Activated CD8-positive, alpha-beta memory T cell treated with anti-CD3 and anti-CD28 coated beads for 36 hours (primary cell): Measurements from ENCODE around the gene CBY1. TPM values are rescaled to one million over a fixed set of nuclear protein-coding genes. Genes with fewer than 3 reads are reported as not detected.

Experiments used
- CTCF ChIA-PET: fragments of 350-600 bp; sonication (Branson Sonifier 250); formaldehyde crosslinking; loops from one replicate; lab custom pipeline; 2021; ENCODE audit warnings: antibody characterized with exemption; lab: Charles Lee
- POLR2A ChIA-PET: fragments of 350-600 bp; sonication (Branson Sonifier 250); formaldehyde crosslinking; loops from one replicate; lab custom pipeline; 2021; ENCODE audit warnings: antibody characterized with exemption; lab: Charles Lee
- total RNA-seq, 2 experiments: library from RNA; stranded (reverse); gene quantifications; one replicate each; pipeline ENCODE4 v1.2.3, GENCODE V29; 2021

CBY1 gene
- total RNA-seq, 2 experiments from 2014 or later, result 13.6 to 16.3 TPM

GRCh38 chr22:38696606-38697424 is 40.4 kb downstream of the CBY1 start:
- POLR2A ChIA-PET, result interaction anchor here (1.4 kb wide), 1 partner anchor 15 kb away, joined by 7 read pairs; the partner anchor contains the start of gene TOMM22

DNA sequence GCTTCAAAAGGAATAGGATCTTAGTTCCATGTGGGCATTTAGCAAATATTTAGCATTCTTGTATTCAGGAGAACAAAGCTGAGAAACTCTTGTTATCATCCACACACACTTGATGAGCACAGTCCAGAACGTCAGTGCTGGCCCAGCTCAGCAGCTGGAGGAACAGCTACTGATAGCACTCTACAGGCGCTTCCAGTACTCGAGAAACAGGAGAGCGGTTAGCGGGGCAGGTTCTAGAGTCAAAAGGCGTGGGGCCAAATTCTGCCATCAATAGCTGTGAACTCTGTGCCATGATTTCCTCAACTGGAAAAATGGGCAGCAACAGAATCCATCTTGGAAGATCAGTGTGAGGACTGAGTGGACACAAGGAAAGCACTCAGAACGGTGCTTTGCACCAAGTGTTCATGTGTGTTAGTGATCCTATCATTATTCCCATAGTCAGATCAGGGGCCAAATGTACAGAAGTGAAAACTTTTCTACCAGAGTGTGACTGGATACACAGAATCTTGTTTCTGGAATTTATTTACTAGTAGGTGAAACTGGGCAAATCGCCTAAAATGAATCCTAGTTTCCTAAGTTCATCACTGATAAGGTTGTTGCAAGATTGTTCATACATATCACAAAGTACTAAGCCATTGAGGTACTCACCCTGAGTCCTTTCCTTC is 41.1 kb downstream of the CBY1 start:
- ChIA-PET CTCF (interaction anchor here (0.6 to 2.5 kb wide), 3 partner anchors 8 to 16 kb away, joined by 3 to 15 read pairs (median 6); partner anchors contain the start of genes GTPBP1 and TOMM22), POLR2A (interaction anchor here (1.4 kb wide), 1 partner anchor 16 kb away, joined by 7 read pairs; the partner anchor contains the start of gene TOMM22)

More at GRCh38 chr22:38696606-38697424, 40.4 kb downstream of the CBY1 start:
- CTCF ChIA-PET, result interaction anchor here (1.8 kb wide), 1 partner anchor 15 kb away, joined by 6 read pairs; the partner anchor contains the start of gene TOMM22

DNA sequence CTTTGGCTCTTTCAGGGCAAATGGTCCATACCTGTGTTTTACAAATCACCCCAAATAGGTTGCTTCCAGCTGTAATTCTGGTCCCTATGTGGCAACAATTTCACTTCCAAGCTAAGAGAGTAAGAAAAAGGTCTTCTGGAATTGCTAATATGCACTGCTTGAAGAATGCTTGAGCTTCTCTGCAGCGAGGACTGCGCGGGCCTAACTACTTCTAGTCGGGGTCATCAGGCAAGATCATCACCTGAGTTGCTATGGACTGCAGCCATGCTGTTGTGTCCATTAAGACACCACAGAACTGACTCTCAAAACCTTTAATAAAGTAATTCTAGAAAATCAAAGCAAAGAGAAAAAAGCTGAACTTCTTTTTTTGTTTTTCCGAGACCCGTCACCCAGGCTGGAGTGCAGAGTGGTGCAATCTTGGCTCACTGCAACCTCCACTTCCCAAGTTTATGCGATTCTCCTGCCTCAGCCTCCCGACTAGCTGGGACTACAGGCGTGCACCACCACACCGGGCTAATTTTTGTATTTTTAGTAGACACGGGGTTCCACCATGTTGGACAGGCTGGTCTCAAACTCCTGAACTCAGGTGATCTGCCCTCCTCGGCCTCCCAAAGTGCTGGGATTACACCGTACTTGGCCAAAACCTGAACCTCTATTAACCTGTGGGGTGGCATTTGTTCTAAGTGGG is 42.1 kb downstream of the CBY1 start:
- POLR2A ChIA-PET, result interaction anchor here (0.7 to 2.1 kb wide), 2 partner anchors 10 to 17 kb away, joined by 3 to 9 read pairs; partner anchors contain the start of gene TOMM22
- CTCF ChIA-PET, result interaction anchor here (0.6 to 2.5 kb wide), 4 partner anchors 7 to 196 kb away, joined by 3 to 15 read pairs (median 4); partner anchors contain the start of genes GTPBP1 and TOMM22

- ChIA-PET CTCF (interaction anchor here (0.6 to 2.5 kb wide), 4 partner anchors 9 to 197 kb away, joined by 3 to 15 read pairs (median 4); partner anchors contain the start of gene TOMM22), POLR2A (interaction anchor here (0.7 to 2.1 kb wide), 2 partner anchors 11 to 17 kb away, joined by 3 to 9 read pairs; partner anchors contain the start of gene TOMM22)
Measured at GRCh38 chr22:38699143-38699542, 42.7 kb downstream of the CBY1 start.

GRCh38 chr22:38699784-38700183 is 43.3 kb downstream of the CBY1 start:
- POLR2A ChIA-PET, result interaction anchor here (2.1 kb wide), 1 partner anchor 18 kb away, joined by 9 read pairs; the partner anchor contains the start of gene TOMM22
- CTCF ChIA-PET, result interaction anchor here (1.1 to 2.5 kb wide), 3 partner anchors 9 to 33 kb away, joined by 3 to 15 read pairs (median 3); partner anchors contain the start of gene TOMM22

DNA sequence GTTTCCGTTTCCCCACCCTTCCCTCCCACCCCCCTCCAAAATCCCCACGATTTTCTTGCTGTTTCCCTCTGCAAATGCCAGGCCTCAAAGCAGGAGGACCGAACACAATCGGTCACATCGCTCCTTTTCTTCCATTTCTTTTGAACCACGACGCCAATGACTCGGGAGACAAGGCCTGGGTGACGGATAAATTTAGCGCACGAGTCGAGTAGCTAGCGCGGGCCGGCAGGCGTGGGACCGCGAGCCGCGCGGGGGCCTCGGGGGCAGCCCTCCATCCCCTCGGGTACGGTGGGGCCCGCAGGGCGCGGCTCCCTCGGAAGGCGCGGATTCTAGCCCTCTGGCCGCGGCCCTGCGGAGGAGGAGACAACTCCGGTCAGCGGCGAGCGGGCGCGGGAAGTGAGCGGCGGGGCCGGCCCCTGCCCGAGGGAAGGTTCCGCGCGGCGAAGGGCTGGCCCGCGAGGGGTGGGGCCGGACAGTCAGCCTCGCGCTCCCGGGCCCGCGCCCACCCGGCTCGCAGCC is 43.9 kb downstream of the CBY1 start:
- CTCF ChIA-PET, result interaction anchor here (2.5 kb wide), 1 partner anchor 18 kb away, joined by 15 read pairs; the partner anchor contains the start of gene TOMM22
- POLR2A ChIA-PET, result interaction anchor here (2.1 kb wide), 1 partner anchor 19 kb away, joined by 9 read pairs; the partner anchor contains the start of gene TOMM22

- POLR2A ChIA-PET, result interaction anchor here (2.1 kb wide), 1 partner anchor 19 kb away, joined by 9 read pairs; the partner anchor contains the start of gene TOMM22
- CTCF ChIA-PET, result no interaction called here
Measured at GRCh38 chr22:38700789-38701628, 44.6 kb downstream of the CBY1 start, which contains the start of gene JOSD1. JOSD1 (minus strand) TSS chr22:38700943; CDS start chr22:38699987, 956 bp downstream.

- ChIA-PET CTCF (no interaction called here), POLR2A (interaction anchor here (0.7 kb wide), 1 partner anchor 83 kb away, joined by 4 read pairs; no protein-coding TSS in a partner anchor)
Measured at GRCh38 chr22:38704654-38705234, 48.3 kb downstream of the CBY1 start.

DNA sequence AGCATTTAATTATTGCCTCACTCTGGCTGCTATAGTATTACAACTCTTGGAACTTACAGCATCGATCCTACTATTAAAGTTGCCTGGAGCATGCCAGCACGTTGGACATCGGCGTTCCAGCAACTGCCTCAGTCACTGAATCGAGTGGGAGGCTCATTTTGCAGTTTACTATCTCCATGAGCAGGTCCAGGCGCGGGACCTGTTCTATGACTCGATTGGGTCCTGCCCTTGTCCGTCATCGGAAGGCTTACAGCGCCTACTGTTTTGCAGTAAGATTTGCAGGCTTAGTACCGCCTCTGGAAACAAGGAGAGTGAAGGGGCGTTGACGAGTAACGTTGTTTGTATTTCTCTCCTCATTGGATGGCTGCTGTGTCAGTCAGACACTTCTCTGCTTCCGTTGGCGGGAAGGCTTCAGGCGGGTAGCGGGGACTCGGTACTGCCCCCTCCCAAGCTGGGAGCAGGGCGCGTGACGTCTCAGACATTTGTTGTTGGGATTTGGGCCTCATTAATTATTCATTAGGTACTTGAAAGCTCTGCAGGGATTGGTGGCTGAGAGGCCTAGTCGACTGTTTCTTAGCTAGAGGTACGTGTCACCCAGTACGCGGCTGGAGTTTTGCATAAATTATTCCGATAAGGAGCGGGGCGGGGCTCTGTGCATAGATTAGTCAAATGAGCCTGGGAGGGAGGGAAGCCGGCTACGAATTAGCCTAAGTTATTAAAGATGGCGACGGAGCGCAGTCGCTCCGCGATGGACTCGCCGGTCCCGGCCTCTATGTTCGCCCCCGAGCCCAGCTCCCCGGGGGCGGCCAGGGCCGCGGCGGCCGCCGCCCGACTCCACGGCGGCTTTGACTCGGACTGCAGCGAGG is 49.0 kb downstream of the CBY1 start, which contains the start of gene GTPBP1:
Gene GTPBP1, plus strand, starts transcription at position 710 of the 866 bp plus-strand sequence. Its CDS starts 12 bp downstream, at position 722.
- ChIA-PET CTCF (interaction anchor here (0.7 to 1.5 kb wide), 2 partner anchors 7 to 46 kb away, joined by 3 to 5 read pairs; no protein-coding TSS in a partner anchor), POLR2A (interaction anchor here (0.6 to 1.6 kb wide), 7 partner anchors 10 to 53 kb away, joined by 3 to 7 read pairs (median 4); partner anchors contain the start of gene TOMM22)

GRCh38 chr22:38706101-38706900 is 49.9 kb downstream of the CBY1 start:
- ChIA-PET CTCF (interaction anchor here (0.7 to 2.0 kb wide), 4 partner anchors 8 to 45 kb away, joined by 3 to 9 read pairs (median 6); partner anchors contain the start of gene TOMM22), POLR2A (interaction anchor here (0.6 to 1.6 kb wide), 7 partner anchors 11 to 52 kb away, joined by 3 to 7 read pairs (median 4); partner anchors contain the start of gene TOMM22)

DNA sequence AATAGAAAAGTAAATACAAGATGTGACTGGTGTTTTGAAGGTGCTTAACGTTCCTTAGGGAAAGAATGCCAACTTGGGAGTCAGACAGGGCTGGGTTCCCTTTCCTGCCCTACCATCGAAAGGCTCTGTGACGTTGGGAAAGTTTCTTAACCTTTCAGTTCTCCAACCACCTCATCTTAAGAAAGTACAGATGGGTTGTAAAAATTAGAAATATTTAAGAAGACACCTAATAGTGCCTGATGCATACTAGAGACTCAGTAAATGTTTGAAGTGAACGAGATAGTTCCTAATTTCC is 50.4 kb downstream of the CBY1 start:
- ChIA-PET POLR2A (interaction anchor here (1.0 to 1.6 kb wide), 3 partner anchors 25 to 45 kb away, joined by 3 to 7 read pairs (median 4); partner anchors contain the start of gene TOMM22), CTCF (interaction anchor here (1.5 to 2.0 kb wide), 3 partner anchors 25 to 44 kb away, joined by 5 to 9 read pairs (median 7); partner anchors contain the start of gene TOMM22)

DNA sequence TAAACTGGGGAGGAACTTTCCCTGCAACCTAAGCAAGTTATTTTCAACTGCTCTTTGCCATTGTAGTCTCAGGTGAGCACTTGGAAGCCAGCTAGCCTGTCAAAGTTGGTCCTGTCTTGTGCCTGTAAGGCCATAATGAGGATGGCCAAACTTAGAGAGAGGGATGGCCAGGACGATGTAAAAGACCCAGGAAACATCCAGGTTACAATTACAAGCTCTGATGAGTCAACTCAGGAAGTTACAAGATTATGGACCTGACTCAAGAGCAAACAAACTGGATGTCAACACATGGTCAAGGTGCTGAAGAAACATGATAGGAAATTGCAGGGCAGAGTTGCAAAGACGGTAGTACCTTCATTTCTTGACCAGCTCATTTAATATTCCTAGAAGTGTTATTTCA is 50.9 kb downstream of the CBY1 start:
- CTCF ChIA-PET, result interaction anchor here (1.0 to 2.0 kb wide), 6 partner anchors 16 to 44 kb away, joined by 3 to 9 read pairs (median 5); partner anchors contain the start of gene TOMM22
- POLR2A ChIA-PET, result interaction anchor here (1.2 kb wide), 1 partner anchor 45 kb away, joined by 3 read pairs; no protein-coding TSS in a partner anchor

DNA sequence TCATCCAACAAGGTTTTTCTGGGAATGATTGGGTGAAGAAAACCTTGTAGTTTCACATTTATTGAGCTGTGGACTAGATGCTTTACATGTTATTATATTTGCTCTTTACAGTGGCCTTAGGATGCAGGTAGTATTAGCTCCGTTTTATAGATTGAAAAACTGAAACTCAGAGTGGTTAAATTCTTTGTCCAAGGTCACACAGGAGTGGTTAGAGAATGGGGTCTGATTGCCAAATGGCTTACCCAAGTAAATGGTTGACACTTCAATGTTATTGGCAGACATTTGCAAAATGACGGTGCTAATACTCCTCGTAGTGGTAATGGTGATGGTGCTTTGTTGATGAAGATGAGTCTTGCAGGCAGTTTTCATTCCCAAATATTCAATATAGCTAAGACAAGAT is 51.5 kb downstream of the CBY1 start:
- ChIA-PET POLR2A (interaction anchor here (0.6 to 1.2 kb wide), 2 partner anchors 44 to 50 kb away, joined by 3 read pairs; no protein-coding TSS in a partner anchor), CTCF (interaction anchor here (1.0 to 2.0 kb wide), 5 partner anchors 15 to 35 kb away, joined by 3 to 9 read pairs (median 5); partner anchors contain the start of gene TOMM22)

GRCh38 chr22:38709306-38709705 is 52.9 kb downstream of the CBY1 start:
- ChIA-PET POLR2A (no interaction called here), CTCF (interaction anchor here (2.0 kb wide), 1 partner anchor 15 kb away, joined by 5 read pairs; no protein-coding TSS in a partner anchor)
